GM21717 (cell line): Measurements from ENCODE around the gene ZNF740.
A peak's percentile ranks its signal among the peaks of the same experiment; 100 is the strongest.

Source experiments
- ATAC-seq: cut with Tn5 transposase; IDR thresholded peaks from one replicate; pipeline ENCODE4 v1.9.1; 2021; ENCODE audit warnings: mild to moderate bottlenecking, moderate library complexity; ENCODE audit not compliant: unreplicated experiment

ZNF740 gene

DNA sequence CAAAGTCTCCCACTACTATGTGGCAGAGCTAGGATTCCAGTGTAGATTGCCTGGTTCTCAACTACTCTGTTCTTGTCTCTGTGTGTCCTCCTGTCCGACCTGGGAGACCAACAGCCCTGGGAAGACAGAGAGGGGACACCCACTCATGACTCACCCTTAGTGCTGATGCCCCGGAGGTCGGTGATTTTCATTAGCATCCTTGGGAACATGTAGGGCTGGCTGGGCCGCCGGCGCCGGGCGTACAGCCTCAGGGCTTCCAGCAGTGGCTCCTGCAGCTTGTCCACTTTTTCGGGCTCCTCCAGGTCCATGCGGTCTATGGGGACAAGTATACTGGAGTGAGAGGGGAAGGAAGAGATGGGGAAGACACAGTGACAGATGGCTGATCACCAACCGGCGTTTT, 32.4 kb downstream of the ZNF740 start:
- no peak for ATAC-seq

DNA sequence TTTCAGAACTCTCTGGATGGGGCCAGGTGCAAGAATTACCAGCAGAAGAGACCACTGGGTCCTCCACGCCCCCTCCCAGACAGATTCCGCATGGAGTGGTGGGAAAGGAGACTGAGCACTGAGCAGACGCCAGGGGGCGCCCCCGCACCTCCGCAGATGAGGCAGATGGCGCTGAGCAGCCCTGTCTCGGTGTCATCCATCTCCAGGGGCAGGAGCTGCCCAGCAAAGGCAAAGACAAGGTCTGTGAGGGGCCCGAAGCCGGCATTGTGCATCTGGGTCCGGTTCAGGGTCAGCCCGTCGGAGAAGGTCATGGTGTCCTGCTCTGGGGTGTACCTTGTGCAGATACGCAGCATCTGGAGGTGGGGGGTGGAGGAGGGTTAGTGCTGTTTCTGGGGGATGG, 32.8 kb downstream of the ZNF740 start:
- ATAC-seq: no peak

GRCh38 chr12:53214221-53214620, 33.7 kb downstream of the ZNF740 start:
- ATAC-seq: no peak

DNA sequence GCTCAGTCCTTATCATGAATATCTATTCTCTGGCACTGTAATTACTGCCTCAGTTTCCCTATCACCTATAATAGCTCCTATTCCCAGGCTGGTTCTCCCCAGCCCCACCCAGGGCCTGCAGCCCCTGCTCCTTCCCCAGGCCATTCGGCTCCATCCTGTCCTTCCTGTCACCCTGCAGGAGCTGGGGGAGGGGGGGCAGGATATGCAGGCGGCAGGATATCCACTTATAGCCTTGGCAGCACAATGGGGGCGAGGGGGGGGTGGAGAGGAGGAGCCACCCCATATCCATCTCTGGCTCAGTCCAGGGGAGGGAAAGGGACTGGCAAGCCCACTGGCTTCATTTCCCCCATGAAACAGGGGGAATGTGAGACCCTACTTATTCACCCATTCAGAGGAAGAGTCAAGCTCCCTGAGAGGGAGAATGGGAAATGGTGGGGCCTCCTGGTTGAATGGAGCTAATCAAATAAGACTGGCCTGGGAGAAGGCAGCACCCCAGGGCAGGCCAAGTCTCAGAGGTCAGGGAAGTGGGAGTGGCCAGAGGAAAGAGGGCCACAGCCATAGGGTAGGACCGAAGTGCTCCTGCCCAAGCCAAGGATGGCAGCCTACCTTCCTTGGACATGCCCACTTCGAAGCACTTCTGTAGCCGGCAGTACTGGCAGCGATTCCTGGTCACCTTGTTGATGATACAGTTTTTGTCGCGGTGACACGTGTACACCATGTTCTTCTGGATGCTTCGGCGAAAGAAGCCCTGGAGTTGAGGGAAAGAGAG, 34.3 kb downstream of the ZNF740 start:
- ATAC-seq: no peak

DNA sequence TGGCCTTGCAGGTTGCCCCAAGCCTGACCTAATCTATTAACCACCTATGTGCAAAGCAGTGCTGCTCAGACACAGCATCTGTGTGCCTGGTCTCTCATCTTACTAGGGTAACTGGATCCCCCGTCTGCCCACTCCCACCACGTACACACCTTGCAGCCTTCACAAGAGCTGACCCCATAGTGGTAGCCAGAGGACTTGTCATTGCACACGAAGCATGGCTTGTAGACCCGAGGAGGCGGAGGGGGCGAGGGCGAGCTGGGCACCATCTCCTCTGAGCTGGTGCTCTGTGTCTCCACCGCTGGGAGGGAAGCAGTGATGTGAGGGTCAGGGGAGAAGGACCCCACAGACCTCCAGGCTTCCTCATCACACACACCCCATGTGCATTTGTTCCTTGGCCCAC, 35.0 kb downstream of the ZNF740 start:
- no peak for ATAC-seq

DNA sequence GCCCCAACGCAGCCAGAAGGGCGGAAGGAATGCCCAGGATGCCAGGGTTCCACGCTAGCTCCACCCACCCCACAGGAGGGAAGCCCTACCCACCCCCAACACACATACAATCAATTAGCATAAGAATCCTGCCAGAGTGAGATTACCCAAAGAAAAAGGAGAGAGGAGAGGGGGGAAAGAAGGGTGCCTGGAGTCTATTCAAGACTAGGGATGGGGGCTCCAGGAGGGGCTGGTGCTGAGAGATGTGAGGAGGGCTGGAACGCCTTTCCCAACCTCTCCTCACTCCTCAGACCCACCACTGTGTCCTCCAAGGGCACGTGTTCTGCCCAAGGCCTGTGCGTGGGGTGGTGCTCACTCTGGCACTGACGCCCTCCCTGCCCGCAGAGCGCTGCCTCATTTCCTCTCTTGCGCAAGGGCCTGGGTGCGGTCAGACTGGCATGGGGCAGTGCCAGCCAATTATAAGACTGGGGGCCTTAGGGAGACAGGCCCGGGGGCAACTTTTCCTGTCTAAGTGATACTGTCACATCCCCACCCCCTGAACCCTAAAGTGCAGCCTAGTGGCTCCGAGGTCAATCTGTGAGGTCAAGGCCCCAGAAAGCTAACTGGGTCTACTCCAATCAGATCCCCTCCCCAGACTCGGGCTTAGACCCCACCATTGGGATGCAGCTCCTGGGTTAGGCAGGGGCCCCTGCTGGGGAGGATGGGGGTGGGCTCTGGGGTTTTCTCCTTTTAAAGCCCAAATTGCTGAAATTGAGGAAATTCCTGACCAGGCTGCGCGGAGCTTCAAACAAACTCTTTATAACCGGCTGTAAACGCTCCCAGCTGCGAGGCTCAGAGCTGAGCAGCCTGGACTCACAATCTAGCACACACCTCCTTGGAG, 36.8 kb downstream of the ZNF740 start:
- ATAC-seq: no peak

- no peak for ATAC-seq
Measured at GRCh38 chr12:53217931-53218307, 37.4 kb downstream of the ZNF740 start.

GRCh38 chr12:53218551-53219291, 38.2 kb downstream of the ZNF740 start:
- no peak for ATAC-seq

DNA sequence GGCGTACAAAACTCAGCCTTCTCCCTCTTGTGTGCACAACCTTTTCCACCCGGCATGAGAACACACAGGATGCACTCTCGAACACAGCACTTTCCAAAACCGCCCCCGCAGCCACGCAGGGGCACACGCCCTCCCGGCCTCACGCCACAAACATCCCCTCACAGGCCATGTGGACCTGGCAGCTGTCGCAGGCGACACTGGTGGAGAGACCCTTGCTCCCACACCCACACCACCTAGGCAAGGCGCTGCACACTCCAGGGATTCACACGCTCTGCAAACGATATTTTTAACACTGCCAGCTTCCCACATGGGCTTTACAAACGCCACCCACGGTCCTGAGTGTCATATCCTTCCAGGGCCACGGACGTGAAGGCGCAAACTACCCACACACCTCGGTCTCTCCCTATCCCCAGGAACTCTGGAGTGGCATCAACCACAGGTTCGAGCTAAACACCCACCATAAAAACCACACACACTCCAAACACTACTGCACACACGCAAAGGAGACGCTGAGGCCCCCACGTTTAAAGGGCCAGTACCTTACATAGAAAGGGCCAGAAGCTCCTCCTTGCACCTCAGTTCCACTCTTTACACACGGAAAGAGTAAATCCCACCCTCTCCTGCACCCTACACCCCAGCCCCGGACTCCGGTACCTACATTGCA, 38.9 kb downstream of the ZNF740 start:
- no peak for ATAC-seq

DNA sequence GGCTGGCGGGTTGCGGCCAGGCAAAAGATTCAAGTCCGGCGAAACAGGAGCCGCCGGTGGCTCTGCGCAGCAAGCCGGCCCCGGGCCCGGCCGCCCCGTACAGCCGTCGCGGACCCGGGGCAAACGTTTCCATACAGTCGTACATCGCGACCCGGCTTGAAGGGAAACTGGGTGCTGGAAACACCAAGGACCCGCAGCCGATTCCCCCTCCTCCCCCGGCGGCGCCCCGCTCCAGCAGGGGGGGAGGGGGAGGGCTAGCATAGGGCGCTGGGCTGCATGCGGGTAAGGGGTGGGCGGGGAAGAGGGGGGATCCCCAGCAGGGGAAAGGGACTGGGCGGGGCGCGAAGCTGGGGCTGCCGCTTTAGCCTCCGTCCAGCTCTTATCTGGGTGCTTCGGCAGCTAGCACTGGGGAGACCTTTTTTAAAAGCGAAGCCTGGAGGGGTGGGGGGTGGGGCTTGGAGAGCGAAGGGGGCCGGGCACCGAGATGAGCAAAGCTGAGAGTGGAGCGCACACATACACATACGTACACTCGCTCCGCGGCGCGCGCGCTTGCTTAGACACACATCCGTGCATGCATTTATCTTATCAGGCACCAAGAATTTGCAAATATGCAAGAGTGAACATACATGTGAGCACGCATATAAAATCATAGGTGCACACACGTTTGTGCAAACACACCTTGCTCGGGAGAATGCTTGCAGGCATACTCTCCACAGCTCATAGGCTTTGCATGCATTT, 39.6 kb downstream of the ZNF740 start:
- ATAC-seq: peak; percentile 30

DNA sequence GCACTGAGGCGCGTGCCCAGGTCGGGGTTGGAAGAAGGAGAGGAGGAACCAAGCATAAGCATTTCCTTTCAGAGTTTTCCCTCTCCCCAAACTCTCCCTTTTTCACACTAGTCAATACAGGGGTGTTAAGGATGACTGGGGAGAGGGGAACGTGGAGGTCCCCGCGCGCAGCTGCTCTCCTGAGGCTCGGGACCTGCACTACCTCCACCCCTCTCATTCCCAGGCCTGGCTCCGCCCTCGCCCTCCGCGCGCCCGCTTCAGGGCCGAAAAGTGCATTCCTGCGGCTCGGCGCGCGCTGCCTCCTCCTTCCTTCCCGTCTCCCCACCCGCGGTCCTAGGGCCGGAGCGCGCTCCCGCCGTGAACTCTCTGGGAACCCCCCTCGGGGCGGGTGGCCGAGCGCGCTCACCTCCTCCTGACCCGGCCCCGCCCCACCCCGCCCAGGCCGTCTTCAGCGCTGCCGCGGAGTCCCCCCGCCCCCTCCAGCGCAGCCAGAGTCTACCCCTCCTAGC, 40.2 kb downstream of the ZNF740 start:
- ATAC-seq: peak; percentile 39

- peak; percentile 32 for ATAC-seq
Measured at GRCh38 chr12:53221203-53222080, 40.9 kb downstream of the ZNF740 start.

- ATAC-seq: no peak
Measured at GRCh38 chr12:53222170-53222721, 41.7 kb downstream of the ZNF740 start.

DNA sequence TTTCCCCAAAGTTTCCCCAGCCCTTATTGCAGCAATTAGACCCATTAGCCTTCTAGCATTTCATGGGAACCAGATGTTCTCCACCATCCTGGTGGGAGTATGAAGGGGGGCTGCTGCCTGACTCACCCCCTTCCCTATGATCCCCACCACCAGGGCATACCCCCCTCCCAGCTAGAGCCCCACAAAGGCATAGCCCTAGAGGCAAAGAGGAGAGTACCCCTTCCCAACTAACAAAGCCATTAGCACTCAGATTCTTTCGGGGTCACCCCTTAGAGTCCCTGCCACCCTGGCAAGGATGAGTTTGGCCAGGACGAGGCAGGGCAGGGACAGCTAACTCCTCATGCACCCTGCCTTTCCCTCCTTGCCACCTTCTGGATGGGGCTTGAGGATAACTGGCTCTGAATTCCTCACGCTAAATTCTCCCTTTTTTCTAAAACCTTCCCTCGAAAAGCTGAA, 42.3 kb downstream of the ZNF740 start:
- no peak for ATAC-seq

DNA sequence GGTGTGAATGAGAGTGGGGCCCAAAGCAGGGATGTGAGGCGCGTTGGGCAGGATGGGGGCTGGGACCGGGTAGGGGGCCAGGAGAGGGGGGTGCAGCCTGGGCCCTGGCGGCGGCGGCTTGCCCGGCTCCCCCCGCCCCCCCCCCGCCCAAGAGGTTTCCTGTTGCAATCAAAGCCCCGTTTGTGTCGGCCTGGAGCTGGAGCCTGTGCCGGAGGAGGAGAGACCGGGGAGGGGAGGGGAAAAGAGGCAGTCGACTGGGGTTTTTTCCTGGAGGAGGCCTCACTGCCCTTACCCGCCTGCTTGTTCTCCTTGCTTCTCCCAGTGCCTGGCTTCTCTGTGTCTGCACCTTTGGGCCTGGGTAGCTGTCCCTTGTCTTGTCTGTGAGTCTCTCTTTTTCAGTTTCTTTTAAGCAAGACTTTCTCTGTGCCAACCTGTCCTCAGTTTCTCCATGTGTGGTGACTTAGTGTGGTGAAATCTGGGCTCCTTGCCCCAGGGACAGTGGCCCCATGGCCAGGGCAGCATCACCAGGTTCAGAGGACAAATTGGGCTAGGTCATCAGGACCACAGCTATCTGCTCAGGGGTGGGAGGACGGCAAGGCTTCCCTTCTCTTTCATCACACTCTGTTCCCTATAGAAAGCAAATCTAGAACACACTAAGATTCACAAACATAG, 43.0 kb downstream of the ZNF740 start:
- ATAC-seq: no peak

GRCh38 chr12:53224061-53224896, 43.8 kb downstream of the ZNF740 start:
- no peak for ATAC-seq
